ENCODE measurements around the gene TMEM95.

TMEM95 gene

DNA sequence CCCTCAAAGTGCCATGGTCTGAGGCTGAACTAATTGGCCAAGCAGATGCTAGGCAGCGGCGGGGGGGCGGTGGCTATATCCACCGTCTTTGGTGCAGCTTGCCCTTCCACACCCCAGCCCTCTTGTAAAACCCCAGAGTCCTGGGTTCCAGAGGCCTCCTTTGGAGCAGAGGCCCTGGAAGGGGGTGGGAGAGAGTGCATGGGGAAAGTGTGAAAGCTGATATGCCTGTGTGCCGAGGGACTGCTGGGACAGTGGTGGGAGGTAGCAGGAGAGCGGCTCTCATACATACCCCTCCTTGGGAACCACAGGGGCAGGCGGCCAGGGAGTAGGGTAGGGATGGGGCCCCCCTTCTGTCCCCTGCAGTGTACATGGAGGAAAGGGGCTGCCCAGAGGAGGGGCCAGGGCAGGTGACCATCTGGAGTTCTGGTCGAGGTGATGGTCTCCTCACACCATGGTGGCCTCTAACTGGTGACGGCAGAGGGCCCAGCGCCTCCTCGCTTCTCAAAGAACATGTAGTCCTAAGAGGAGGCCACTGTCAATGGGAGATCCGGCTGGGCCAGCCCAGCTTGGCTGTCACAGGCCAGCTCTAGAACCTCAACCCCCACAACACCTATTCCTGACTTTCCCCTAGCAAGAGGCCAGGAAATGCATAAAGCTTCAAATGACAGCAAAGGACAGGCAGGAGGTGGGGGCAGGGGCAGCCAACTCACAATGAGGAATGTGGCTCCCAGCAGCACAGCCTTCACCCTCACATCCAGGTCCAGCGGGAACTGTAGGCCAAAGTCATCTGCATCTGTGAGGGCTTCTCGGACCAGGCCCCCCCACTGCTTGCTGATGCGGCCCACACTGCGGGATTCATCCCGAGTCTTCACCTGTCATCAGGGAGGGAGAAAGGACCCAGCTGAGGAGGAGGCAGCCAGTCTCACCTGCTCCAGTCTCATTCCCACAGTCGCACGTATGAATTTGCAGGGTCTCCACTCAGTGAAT is 35.3 kb downstream of the TMEM95 start (continued):
- no peak for TF ChIP-seq TOX (CRISPR knock-in tag; IDR thresholded peaks at IDR 0.05; ENCODE audit: borderline replicate concordance)

GRCh38 chr17:7391307-7391706 is 36.4 kb downstream of the TMEM95 start:
- no peak for ATAC-seq
- TF ChIP-seq ZNF70 (CRISPR knock-in tag; IDR thresholded peaks at IDR 0.05): no peak

DNA sequence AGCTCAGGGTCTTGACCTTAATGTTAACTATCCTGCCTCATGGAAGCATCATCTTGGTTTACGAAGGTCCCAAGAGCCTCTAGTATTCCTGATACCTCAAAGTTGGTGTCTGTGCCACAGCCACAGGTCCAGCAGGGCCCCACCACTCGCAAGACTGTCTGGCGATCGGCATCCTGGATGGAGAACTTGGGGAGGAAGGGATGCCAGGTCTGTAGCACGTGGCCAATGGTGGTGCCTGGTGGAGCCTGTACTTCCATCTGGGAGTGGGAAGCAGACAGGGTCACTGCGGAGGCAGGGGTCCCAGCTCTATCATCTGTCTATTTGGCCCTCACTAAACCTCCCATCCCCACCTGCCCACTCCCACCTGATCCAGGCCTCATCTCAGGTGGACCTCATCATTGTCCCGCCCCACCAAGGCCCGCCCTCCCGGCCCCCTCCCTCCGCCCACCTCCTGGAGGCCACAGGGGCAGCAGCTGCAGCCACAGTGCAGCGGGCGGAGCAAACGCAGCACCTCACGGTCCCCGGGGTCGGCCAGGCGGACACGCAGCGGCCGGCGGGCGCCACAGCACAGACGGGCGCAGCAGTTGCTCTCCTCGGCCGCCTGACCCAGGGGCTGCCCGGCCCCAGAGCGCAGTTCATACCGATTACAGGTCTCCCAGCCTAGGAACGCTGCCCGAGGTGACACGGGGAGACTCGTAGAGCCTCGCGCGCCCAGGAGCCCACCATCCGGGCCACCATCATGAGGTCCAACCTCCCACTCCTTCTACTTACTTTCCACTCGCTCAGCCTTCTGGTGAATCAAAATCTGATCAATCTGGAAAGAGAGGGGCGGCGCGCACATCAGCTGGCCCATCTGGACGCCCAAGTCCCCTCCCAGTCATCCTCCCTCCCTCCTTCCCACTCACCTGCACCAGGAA is 38.0 kb downstream of the TMEM95 start:
- TF ChIP-seq BACH2 (CRISPR knock-in tag; IDR thresholded peaks at IDR 0.05; ENCODE audit: borderline replicate concordance): no peak
- TF ChIP-seq SNAI2 (CRISPR knock-in tag; IDR thresholded peaks at IDR 0.05): no peak
- TF ChIP-seq ARNTL (CRISPR knock-in tag; IDR thresholded peaks at IDR 0.05; ENCODE audit: borderline replicate concordance, low read depth): no peak
- no peak for TF ChIP-seq RARB (CRISPR knock-in tag; IDR thresholded peaks at IDR 0.05)
- TF ChIP-seq ESRRG (CRISPR knock-in tag; IDR thresholded peaks at IDR 0.05): no peak
- TF ChIP-seq, protein P1, sequence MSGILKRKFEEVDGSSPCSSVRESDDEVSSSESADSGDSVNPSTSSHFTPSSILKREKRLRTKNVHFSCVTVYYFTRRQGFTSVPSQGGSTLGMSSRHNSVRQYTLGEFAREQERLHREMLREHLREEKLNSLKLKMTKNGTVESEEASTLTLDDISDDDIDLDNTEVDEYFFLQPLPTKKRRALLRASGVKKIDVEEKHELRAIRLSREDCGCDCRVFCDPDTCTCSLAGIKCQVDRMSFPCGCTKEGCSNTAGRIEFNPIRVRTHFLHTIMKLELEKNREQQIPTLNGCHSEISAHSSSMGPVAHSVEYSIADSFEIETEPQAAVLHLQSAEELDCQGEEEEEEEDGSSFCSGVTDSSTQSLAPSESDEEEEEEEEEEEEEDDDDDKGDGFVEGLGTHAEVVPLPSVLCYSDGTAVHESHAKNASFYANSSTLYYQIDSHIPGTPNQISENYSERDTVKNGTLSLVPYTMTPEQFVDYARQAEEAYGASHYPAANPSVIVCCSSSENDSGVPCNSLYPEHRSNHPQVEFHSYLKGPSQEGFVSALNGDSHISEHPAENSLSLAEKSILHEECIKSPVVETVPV (CRISPR knock-in tag; IDR thresholded peaks at IDR 0.05): no peak
- TF ChIP-seq, protein P2, sequence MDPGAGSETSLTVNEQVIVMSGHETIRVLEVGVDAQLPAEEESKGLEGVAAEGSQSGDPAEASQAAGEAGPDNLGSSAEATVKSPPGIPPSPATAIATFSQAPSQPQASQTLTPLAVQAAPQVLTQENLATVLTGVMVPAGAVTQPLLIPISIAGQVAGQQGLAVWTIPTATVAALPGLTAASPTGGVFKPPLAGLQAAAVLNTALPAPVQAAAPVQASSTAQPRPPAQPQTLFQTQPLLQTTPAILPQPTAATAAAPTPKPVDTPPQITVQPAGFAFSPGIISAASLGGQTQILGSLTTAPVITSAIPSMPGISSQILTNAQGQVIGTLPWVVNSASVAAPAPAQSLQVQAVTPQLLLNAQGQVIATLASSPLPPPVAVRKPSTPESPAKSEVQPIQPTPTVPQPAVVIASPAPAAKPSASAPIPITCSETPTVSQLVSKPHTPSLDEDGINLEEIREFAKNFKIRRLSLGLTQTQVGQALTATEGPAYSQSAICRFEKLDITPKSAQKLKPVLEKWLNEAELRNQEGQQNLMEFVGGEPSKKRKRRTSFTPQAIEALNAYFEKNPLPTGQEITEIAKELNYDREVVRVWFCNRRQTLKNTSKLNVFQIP (CRISPR knock-in tag; IDR thresholded peaks at IDR 0.05; ENCODE audit: borderline replicate concordance, low read depth): no peak
- TF ChIP-seq ZC3H10 (CRISPR knock-in tag; IDR thresholded peaks at IDR 0.05): no peak
- no peak for TF ChIP-seq ZFP30 (CRISPR knock-in tag; IDR thresholded peaks at IDR 0.05)
- no peak for ATAC-seq

DNA sequence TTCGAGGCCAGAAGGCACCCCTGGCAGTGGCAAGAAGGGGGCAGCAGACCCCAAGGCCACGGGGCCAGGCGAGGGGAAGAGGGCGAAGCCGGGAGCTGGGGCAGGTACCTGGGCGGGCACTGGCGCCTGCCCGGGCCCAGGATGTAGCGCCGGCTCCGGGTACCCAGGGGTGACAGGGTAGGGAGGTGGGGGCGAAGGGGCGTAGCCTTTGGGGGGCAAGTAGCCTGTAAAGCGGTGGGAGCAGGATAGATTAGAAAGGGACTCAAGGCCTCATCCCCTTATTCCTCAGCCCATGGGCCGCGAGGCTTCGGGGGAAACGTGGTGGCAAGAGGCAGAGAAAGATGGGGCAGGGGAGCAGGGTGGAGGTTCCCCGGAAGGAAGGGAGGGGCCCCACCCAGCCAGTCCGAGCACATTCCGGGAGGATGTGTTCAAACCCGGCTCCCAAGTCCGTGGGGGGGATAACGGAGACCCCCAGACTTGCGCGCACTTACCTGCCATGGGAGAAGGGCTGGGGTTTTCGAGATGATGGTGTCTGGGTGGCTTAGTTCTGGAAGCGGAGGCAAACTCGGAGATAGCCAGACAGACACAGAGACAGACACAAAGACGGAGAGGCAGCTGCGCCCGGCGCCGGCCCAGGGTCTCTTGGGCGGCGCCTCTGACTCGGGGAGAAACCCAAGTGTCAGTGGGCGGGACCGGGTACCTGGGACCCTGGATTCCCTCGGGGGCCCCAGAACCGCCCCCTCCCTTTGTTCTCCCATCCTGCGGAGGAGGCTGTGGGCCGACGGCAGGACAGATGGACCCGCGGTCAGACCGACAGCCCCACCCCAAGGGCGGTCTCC is 38.9 kb downstream of the TMEM95 start:
- ATAC-seq: peak; percentile 49
- TF ChIP-seq ZC3H10 (CRISPR knock-in tag; IDR thresholded peaks at IDR 0.05) (no peak), ZNF565 (CRISPR knock-in tag; conservative IDR thresholded peaks at IDR 0.05; ENCODE audit: low read depth) (no peak), ISL1 (CRISPR knock-in tag; IDR thresholded peaks at IDR 0.05) (no peak), PPARA (CRISPR knock-in tag; IDR thresholded peaks at IDR 0.05; ENCODE audit: borderline replicate concordance) (no peak), SNAI2 (CRISPR knock-in tag; IDR thresholded peaks at IDR 0.05) (no peak), RARB (CRISPR knock-in tag; IDR thresholded peaks at IDR 0.05) (no peak), BACH2 (CRISPR knock-in tag; IDR thresholded peaks at IDR 0.05; ENCODE audit: borderline replicate concordance) (no peak), OSR1 (CRISPR knock-in tag; IDR thresholded peaks at IDR 0.05) (no peak), CSDC2 (CRISPR knock-in tag; IDR thresholded peaks at IDR 0.05) (no peak), GLIS3 (CRISPR knock-in tag; IDR thresholded peaks at IDR 0.05) (no peak), TCF4 (CRISPR knock-in tag; IDR thresholded peaks at IDR 0.05; ENCODE audit: borderline replicate concordance) (no peak)
- TF ChIP-seq, protein P1 (CRISPR knock-in tag; IDR thresholded peaks at IDR 0.05): no peak
- TF ChIP-seq, protein P2 (CRISPR knock-in tag; IDR thresholded peaks at IDR 0.05; ENCODE audit: borderline replicate concordance, low read depth): no peak
- TF ChIP-seq, protein P3, sequence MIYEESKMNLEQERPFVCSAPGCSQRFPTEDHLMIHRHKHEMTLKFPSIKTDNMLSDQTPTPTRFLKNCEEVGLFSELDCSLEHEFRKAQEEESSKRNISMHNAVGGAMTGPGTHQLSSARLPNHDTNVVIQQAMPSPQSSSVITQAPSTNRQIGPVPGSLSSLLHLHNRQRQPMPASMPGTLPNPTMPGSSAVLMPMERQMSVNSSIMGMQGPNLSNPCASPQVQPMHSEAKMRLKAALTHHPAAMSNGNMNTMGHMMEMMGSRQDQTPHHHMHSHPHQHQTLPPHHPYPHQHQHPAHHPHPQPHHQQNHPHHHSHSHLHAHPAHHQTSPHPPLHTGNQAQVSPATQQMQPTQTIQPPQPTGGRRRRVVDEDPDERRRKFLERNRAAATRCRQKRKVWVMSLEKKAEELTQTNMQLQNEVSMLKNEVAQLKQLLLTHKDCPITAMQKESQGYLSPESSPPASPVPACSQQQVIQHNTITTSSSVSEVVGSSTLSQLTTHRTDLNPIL (CRISPR knock-in tag; IDR thresholded peaks at IDR 0.05; ENCODE audit: low read depth): no peak
- TF ChIP-seq, protein P4, sequence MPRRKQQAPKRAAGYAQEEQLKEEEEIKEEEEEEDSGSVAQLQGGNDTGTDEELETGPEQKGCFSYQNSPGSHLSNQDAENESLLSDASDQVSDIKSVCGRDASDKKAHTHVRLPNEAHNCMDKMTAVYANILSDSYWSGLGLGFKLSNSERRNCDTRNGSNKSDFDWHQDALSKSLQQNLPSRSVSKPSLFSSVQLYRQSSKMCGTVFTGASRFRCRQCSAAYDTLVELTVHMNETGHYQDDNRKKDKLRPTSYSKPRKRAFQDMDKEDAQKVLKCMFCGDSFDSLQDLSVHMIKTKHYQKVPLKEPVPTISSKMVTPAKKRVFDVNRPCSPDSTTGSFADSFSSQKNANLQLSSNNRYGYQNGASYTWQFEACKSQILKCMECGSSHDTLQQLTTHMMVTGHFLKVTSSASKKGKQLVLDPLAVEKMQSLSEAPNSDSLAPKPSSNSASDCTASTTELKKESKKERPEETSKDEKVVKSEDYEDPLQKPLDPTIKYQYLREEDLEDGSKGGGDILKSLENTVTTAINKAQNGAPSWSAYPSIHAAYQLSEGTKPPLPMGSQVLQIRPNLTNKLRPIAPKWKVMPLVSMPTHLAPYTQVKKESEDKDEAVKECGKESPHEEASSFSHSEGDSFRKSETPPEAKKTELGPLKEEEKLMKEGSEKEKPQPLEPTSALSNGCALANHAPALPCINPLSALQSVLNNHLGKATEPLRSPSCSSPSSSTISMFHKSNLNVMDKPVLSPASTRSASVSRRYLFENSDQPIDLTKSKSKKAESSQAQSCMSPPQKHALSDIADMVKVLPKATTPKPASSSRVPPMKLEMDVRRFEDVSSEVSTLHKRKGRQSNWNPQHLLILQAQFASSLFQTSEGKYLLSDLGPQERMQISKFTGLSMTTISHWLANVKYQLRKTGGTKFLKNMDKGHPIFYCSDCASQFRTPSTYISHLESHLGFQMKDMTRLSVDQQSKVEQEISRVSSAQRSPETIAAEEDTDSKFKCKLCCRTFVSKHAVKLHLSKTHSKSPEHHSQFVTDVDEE (CRISPR knock-in tag; IDR thresholded peaks at IDR 0.05): no peak
